ENCODE measurements around the gene GDF15.
A peak's percentile ranks its signal among the peaks of the same experiment; 100 is the strongest.

GDF15 gene

GRCh38 chr19:18385675-18386542 is at the start of gene GDF15:
Gene GDF15 (plus strand): TSS chr19:18386158. CDS start chr19:18386190, 32 bp downstream.
- H3K27ac ChIP-seq (ENCODE audit: low read depth in 2 of 2, low read length in 2 of 2) = peak within 1 kb of the TSS; percentile 71 to 94
- H3K9ac ChIP-seq (ENCODE audit: low read depth in 1 of 2, low read length in 2 of 2) = peak within 1 kb of the TSS; percentile 71 to 86
- peak within 1 kb of the TSS; percentile 69 to 79 for H3K4me3 ChIP-seq (ENCODE audit: low read length in 2 of 2)

GRCh38 chr19:18338541-18338940 is 47.4 kb upstream of the GDF15 start:
- no peak overlapping the region for H3K27ac ChIP-seq (ENCODE audit: low read depth in 2 of 2, low read length in 2 of 2)
- peaks cover 7 to 20% of the 10 kb centered on the region in 2 donors for H3K4me1 ChIP-seq (ENCODE audit: control insufficient read depth in 2 of 2, insufficient read depth in 2 of 2, low read length in 2 of 2)
- no peak overlapping the region for H3K4me3 ChIP-seq (ENCODE audit: low read length in 2 of 2)
- H3K9ac ChIP-seq (ENCODE audit: low read depth in 1 of 2, low read length in 2 of 2) = no peak overlapping the region
- no peaks in the 10 kb centered on the region for H3K9me3 ChIP-seq (ENCODE audit: control insufficient read depth in 2 of 2, low read length in 2 of 2)
- no peaks in the 10 kb centered on the region for H3K27me3 ChIP-seq (ENCODE audit: control insufficient read depth in 2 of 2, insufficient read depth in 2 of 2, low read length in 2 of 2)
- H3K36me3 ChIP-seq (ENCODE audit: control insufficient read depth in 2 of 2, insufficient read depth in 2 of 2, low read length in 2 of 2) = peaks cover 3 to 4% of the 10 kb centered on the region in 2 donors

More at GRCh38 chr19:18385675-18386542, at the start of gene GDF15:
- Histone ChIP-seq H3K9me3 (ENCODE audit: control insufficient read depth in 2 of 2, low read length in 2 of 2) (no peaks in the 10 kb centered on the region), H3K4me1 (ENCODE audit: control insufficient read depth in 2 of 2, insufficient read depth in 2 of 2, low read length in 2 of 2) (peaks cover 15 to 20% of the 10 kb centered on the region in 2 donors), H3K27me3 (ENCODE audit: control insufficient read depth in 2 of 2, insufficient read depth in 2 of 2, low read length in 2 of 2) (no peaks in the 10 kb centered on the region), H3K36me3 (ENCODE audit: control insufficient read depth in 2 of 2, insufficient read depth in 2 of 2, low read length in 2 of 2) (peaks cover 5 to 6% of the 10 kb centered on the region in 2 donors)

- Histone ChIP-seq H3K27ac (ENCODE audit: low read depth in 2 of 2, low read length in 2 of 2) (peak overlapping the region in 1 of 2 donors; percentile 88), H3K4me1 (ENCODE audit: control insufficient read depth in 2 of 2, insufficient read depth in 2 of 2, low read length in 2 of 2) (peaks cover 7 to 28% of the 10 kb centered on the region in 2 donors), H3K4me3 (ENCODE audit: low read length in 2 of 2) (peak overlapping the region; percentile 87 to 95), H3K9me3 (ENCODE audit: control insufficient read depth in 2 of 2, low read length in 2 of 2) (no peaks in the 10 kb centered on the region), H3K36me3 (ENCODE audit: control insufficient read depth in 2 of 2, insufficient read depth in 2 of 2, low read length in 2 of 2) (peaks cover 3 to 4% of the 10 kb centered on the region in 2 donors), H3K27me3 (ENCODE audit: control insufficient read depth in 2 of 2, insufficient read depth in 2 of 2, low read length in 2 of 2) (no peaks in the 10 kb centered on the region), H3K9ac (ENCODE audit: low read depth in 1 of 2, low read length in 2 of 2) (peak overlapping the region; percentile 47 to 89)
Measured at GRCh38 chr19:18339723-18340122, 46.2 kb upstream of the GDF15 start.

- peak within 1 kb of the TSS; percentile 80 to 89 for H3K9ac ChIP-seq (ENCODE audit: low read depth in 1 of 2, low read length in 2 of 2)
- no peaks in the 10 kb centered on the region for H3K27me3 ChIP-seq (ENCODE audit: control insufficient read depth in 2 of 2, insufficient read depth in 2 of 2, low read length in 2 of 2)
- H3K27ac ChIP-seq (ENCODE audit: low read depth in 2 of 2, low read length in 2 of 2) = peak within 1 kb of the TSS; percentile 88 to 89
- peaks cover 3 to 4% of the 10 kb centered on the region in 2 donors for H3K36me3 ChIP-seq (ENCODE audit: control insufficient read depth in 2 of 2, insufficient read depth in 2 of 2, low read length in 2 of 2)
- no peaks in the 10 kb centered on the region for H3K9me3 ChIP-seq (ENCODE audit: control insufficient read depth in 2 of 2, low read length in 2 of 2)
- H3K4me3 ChIP-seq (ENCODE audit: low read length in 2 of 2) = peak within 1 kb of the TSS; percentile 87 to 95
- H3K4me1 ChIP-seq (ENCODE audit: control insufficient read depth in 2 of 2, insufficient read depth in 2 of 2, low read length in 2 of 2) = peaks cover 7 to 32% of the 10 kb centered on the region in 2 donors
Measured at GRCh38 chr19:18340190-18340989, 45.6 kb upstream of the GDF15 start, which contains the start of gene PGPEP1. Gene PGPEP1 (plus strand): TSS chr19:18340598. CDS start chr19:18340682, 84 bp downstream.

- peaks cover 3 to 4% of the 10 kb centered on the region in 2 donors for H3K36me3 ChIP-seq (ENCODE audit: control insufficient read depth in 2 of 2, insufficient read depth in 2 of 2, low read length in 2 of 2)
- H3K9ac ChIP-seq (ENCODE audit: low read depth in 1 of 2, low read length in 2 of 2) = peak overlapping the region; percentile 80 to 89
- H3K27me3 ChIP-seq (ENCODE audit: control insufficient read depth in 2 of 2, insufficient read depth in 2 of 2, low read length in 2 of 2) = no peaks in the 10 kb centered on the region
- peaks cover 9 to 36% of the 10 kb centered on the region in 2 donors for H3K4me1 ChIP-seq (ENCODE audit: control insufficient read depth in 2 of 2, insufficient read depth in 2 of 2, low read length in 2 of 2)
- H3K4me3 ChIP-seq (ENCODE audit: low read length in 2 of 2) = peak overlapping the region; percentile 87 to 95
- no peaks in the 10 kb centered on the region for H3K9me3 ChIP-seq (ENCODE audit: control insufficient read depth in 2 of 2, low read length in 2 of 2)
- H3K27ac ChIP-seq (ENCODE audit: low read depth in 2 of 2, low read length in 2 of 2) = peak overlapping the region; percentile 88 to 89
Measured at GRCh38 chr19:18340990-18341868, 44.7 kb upstream of the GDF15 start.

GRCh38 chr19:18342090-18342632 is 43.8 kb upstream of the GDF15 start:
- no peak overlapping the region for H3K9ac ChIP-seq (ENCODE audit: low read depth in 1 of 2, low read length in 2 of 2)
- no peaks in the 10 kb centered on the region for H3K27me3 ChIP-seq (ENCODE audit: control insufficient read depth in 2 of 2, insufficient read depth in 2 of 2, low read length in 2 of 2)
- peaks cover 9 to 38% of the 10 kb centered on the region in 2 donors for H3K4me1 ChIP-seq (ENCODE audit: control insufficient read depth in 2 of 2, insufficient read depth in 2 of 2, low read length in 2 of 2)
- no peaks in the 10 kb centered on the region for H3K9me3 ChIP-seq (ENCODE audit: control insufficient read depth in 2 of 2, low read length in 2 of 2)
- peaks cover 3 to 4% of the 10 kb centered on the region in 2 donors for H3K36me3 ChIP-seq (ENCODE audit: control insufficient read depth in 2 of 2, insufficient read depth in 2 of 2, low read length in 2 of 2)
- no peak overlapping the region for H3K4me3 ChIP-seq (ENCODE audit: low read length in 2 of 2)
- H3K27ac ChIP-seq (ENCODE audit: low read depth in 2 of 2, low read length in 2 of 2) = peak overlapping the region in 1 of 2 donors; percentile 3

- Histone ChIP-seq H3K9me3 (ENCODE audit: control insufficient read depth in 2 of 2, low read length in 2 of 2) (no peaks in the 10 kb centered on the region), H3K4me1 (ENCODE audit: control insufficient read depth in 2 of 2, insufficient read depth in 2 of 2, low read length in 2 of 2) (peaks cover 9 to 38% of the 10 kb centered on the region in 2 donors), H3K27ac (ENCODE audit: low read depth in 2 of 2, low read length in 2 of 2) (peak overlapping the region; percentile 63 to 82), H3K36me3 (ENCODE audit: control insufficient read depth in 2 of 2, insufficient read depth in 2 of 2, low read length in 2 of 2) (peaks cover 3 to 10% of the 10 kb centered on the region in 2 donors), H3K9ac (ENCODE audit: low read depth in 1 of 2, low read length in 2 of 2) (peak overlapping the region; percentile 24 to 45), H3K27me3 (ENCODE audit: control insufficient read depth in 2 of 2, insufficient read depth in 2 of 2, low read length in 2 of 2) (no peaks in the 10 kb centered on the region), H3K4me3 (ENCODE audit: low read length in 2 of 2) (no peak overlapping the region)
Measured at GRCh38 chr19:18344582-18344950, 41.4 kb upstream of the GDF15 start.

GRCh38 chr19:18345296-18345695 is 40.7 kb upstream of the GDF15 start:
- peak overlapping the region in 1 of 2 donors; percentile 45 for H3K9ac ChIP-seq (ENCODE audit: low read depth in 1 of 2, low read length in 2 of 2)
- H3K4me3 ChIP-seq (ENCODE audit: low read length in 2 of 2) = no peak overlapping the region
- H3K36me3 ChIP-seq (ENCODE audit: control insufficient read depth in 2 of 2, insufficient read depth in 2 of 2, low read length in 2 of 2) = peaks cover 3 to 12% of the 10 kb centered on the region in 2 donors
- no peaks in the 10 kb centered on the region for H3K9me3 ChIP-seq (ENCODE audit: control insufficient read depth in 2 of 2, low read length in 2 of 2)
- no peak overlapping the region for H3K27ac ChIP-seq (ENCODE audit: low read depth in 2 of 2, low read length in 2 of 2)
- peaks cover 2 to 32% of the 10 kb centered on the region in 2 donors for H3K4me1 ChIP-seq (ENCODE audit: control insufficient read depth in 2 of 2, insufficient read depth in 2 of 2, low read length in 2 of 2)
- no peaks in the 10 kb centered on the region for H3K27me3 ChIP-seq (ENCODE audit: control insufficient read depth in 2 of 2, insufficient read depth in 2 of 2, low read length in 2 of 2)

GRCh38 chr19:18346091-18346490 is 39.9 kb upstream of the GDF15 start:
- Histone ChIP-seq H3K36me3 (ENCODE audit: control insufficient read depth in 2 of 2, insufficient read depth in 2 of 2, low read length in 2 of 2) (peaks cover 7 to 15% of the 10 kb centered on the region in 2 donors), H3K27ac (ENCODE audit: low read depth in 2 of 2, low read length in 2 of 2) (no peak overlapping the region), H3K9ac (ENCODE audit: low read depth in 1 of 2, low read length in 2 of 2) (peak overlapping the region in 1 of 2 donors; percentile 24), H3K4me3 (ENCODE audit: low read length in 2 of 2) (no peak overlapping the region), H3K27me3 (ENCODE audit: control insufficient read depth in 2 of 2, insufficient read depth in 2 of 2, low read length in 2 of 2) (no peaks in the 10 kb centered on the region), H3K4me1 (ENCODE audit: control insufficient read depth in 2 of 2, insufficient read depth in 2 of 2, low read length in 2 of 2) (peaks cover 2 to 30% of the 10 kb centered on the region in 2 donors), H3K9me3 (ENCODE audit: control insufficient read depth in 2 of 2, low read length in 2 of 2) (no peaks in the 10 kb centered on the region)

All from mucosa of rectum (tissue), 2 donors.